IMR-90 (cell line): Measurements from ENCODE around the gene ADGRD1.

ENCODE experiments used
- BHLHE40 ChIP-seq: fragments of 150-350 bp; IDR thresholded peaks from 2 replicates; pipeline ENCODE4 v1.6.1; 2016; ENCODE audit warnings: mild to moderate bottlenecking, low read depth, low read length
- CTCF ChIP-seq: conservative IDR thresholded peaks from 2 replicates; pipeline ENCODE4 v1.5.1; 2012; ENCODE audit warnings: mild to moderate bottlenecking, low read depth, low read length, improper control_type of control experiment
- ELK1 ChIP-seq: fragments of 150-350 bp; IDR thresholded peaks from 2 replicates; pipeline ENCODE4 v1.6.1; 2016; ENCODE audit warnings: low read depth, mild to moderate bottlenecking, low read length, moderate library complexity, borderline replicate concordance
- FOS ChIP-seq: fragments of 150-350 bp; IDR thresholded peaks from 2 replicates; pipeline ENCODE4 v1.6.1; 2016; ENCODE audit warnings: low read depth, low read length
- MAZ ChIP-seq: IDR thresholded peaks from 2 replicates; pipeline ENCODE4 v1.6.1; 2012; ENCODE audit warnings: low read depth, mild to moderate bottlenecking, low read length, improper control_type of control experiment, moderate library complexity, borderline replicate concordance
- MXI1 ChIP-seq: IDR thresholded peaks from 2 replicates; pipeline ENCODE4 v1.6.1; 2012; ENCODE audit warnings: low read depth, mild to moderate bottlenecking, low read length, moderate library complexity, borderline replicate concordance
- POLR2A ChIP-seq: IDR thresholded peaks from 2 replicates; pipeline ENCODE4 v1.6.1; 2012; ENCODE audit warnings: mild to moderate bottlenecking, low read depth, low read length
- RAD21 ChIP-seq: IDR thresholded peaks from 2 replicates; pipeline ENCODE4 v1.6.1; 2012; ENCODE audit warnings: low read length, improper control_type of control experiment
- RFX5 ChIP-seq: IDR thresholded peaks from 2 replicates; pipeline ENCODE4 v1.8.0; 2012; ENCODE audit warnings: low read depth, mild to moderate bottlenecking, low read length, moderate library complexity

GRCh38 chr12:130936561-130936960, 17.1 kb upstream of the ADGRD1 start:
- TF ChIP-seq RFX5 (no peak), CTCF (no peak), MXI1 (no peak), POLR2A (no peak), ELK1 (no peak), FOS (no peak), MAZ (no peak), BHLHE40 (no peak), RAD21 (no peak)
